Cerebellar cortex (tissue), 1 donor: ENCODE results near the gene MTSS2.
A peak's percentile ranks its signal among the peaks of the same experiment; 100 is the strongest.
"Not testable (repeated sequence)": the region's sequence is repeated elsewhere in the genome, so short reads cannot be mapped to it uniquely, and the experiment has no call there.

Experiments
- DNase-seq: peaks from one replicate; pipeline ENCODE4 v3.0.0-alpha.2; 2015; ENCODE audit warnings: low spot score

MTSS2 gene

DNA sequence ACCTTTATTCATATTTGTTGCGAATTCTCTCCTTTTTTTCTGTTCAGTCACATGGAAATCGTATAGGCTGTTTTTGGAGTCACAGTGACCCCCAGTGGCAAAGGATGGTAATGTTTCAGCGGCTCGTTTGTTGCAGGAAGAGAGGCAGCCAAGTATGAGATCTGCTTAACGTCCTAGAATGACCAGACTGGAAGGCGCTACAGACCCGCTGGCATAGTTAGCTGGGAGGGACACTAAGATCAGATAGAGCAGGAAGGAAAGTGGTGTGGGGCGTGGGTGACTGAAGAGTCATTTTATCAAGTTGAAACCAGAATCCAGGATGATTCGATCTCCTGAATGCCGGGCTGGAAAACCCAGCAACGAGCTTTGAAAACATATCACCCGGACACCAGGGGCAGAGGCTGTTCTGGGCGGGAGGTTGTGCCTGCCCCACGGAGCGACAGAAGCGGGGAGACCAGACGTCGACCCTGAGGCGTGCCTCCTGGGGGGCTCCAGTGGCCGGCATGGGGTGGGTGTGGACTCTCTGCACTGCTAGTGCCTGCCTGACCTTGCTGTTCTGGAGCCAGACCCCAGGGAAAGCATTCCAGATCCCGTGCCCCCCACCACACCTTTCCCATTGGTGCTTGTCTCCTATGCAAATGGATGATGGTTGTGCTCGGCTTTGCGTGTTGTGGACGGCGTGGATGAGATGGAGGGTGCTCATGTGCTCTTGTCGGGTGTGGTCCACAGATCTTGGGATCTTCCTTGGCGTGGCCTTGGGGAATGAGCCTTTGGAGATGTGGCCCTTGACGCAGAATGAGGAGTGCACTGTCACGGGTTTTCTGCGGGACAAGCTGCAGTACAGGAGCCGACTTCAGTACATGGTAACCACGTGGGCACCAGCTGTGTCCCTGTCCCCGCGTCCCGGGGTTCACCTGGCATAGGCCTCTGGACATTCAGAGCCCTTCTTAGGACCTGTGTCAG, 31.8 kb downstream of the MTSS2 start:
- peak; percentile 94 for DNase-seq

GRCh38 chr16:70653406-70653805, 32.4 kb downstream of the MTSS2 start:
- DNase-seq: no peak

- DNase-seq: no peak
These were observed 33.5 kb downstream of the MTSS2 start for GRCh38 chr16:70652322-70652721.

DNA sequence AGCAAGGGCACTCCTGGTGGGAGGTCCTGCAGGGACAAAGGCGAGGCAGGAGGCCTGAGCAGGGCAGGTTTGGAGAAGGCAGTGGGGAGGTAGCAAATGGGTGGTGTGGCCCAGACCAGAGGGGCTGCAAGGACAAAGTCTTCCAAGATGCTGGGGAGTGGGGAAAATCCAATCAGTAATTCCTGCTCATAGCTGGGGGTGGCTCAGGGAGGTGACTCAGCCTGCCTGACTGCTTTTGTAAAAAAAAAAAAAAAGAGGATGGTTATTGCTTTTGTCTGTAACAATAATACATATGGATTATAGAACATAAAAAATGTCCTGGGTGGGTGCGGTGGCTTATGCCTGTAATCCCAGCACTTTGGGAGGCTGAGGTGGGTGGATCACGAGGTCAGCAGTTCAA, 34.3 kb downstream of the MTSS2 start:
- no peak for DNase-seq

GRCh38 chr16:70650216-70650615, 35.6 kb downstream of the MTSS2 start:
- no peak for DNase-seq

DNA sequence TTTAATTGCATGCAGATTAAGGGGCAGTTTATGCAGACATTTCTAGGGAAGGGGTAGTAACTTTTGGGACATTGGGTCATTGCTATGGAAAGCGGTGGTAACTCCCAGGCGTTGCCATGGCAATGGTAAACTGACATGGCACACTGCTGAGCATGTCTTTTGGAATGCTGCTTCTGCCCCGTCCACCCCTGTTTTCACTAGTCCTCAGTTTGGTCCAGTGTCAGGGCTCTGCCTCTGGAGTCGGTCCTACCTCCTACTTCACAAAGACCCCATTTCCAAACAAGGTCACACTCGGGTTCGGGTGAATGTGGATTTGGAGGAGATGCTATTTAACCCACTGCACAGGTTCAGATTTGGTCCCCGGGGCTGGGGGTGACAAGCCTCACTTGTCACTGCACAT, 36.6 kb downstream of the MTSS2 start:
- no peak for DNase-seq

- no peak for DNase-seq
These were observed 37.2 kb downstream of the MTSS2 start for GRCh38 chr16:70648606-70649005.

DNA sequence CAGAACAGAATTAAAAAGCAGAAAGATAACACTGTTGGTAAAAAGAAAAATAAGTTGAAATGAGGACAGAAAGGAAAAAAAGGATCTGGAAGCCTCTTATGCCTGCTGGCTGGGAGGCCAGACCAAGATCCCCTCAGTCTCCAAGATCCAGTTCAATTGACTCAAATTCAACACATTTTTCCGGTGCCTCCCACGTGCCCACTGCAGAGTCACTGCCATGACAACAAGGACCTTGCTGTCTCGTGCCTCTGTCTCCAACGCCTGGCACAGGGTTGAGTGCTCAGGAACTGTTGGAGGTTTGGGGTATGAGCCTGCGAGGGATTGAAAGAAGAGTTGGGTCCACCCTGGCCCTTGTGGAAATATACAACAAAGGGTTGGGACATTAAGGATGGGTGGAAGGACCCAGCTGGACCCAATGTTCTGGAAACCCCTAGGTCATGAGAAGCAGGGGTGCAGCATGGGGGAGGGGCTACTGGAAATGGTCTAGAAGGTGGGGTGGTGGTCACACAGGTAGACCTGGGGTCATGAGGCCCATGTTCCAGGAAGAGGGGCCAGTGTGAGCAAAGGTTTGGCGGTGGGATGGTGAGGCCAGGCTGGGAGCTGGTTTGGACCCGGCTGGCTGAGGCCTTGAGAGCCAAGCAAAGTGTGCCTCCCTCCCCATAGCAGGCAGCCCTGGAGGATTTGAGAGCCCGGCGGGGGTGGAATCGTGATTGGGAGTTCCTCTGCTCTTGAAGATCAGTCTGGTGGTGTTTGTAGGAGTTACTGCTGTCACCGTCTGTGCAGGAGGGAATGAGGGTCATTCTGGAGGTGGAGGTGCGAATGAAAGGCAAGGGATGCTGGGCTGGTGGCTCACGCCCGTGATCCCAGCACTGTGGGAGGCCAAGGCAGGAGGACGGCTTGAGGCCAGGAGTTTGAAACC, 38.2 kb downstream of the MTSS2 start:
- no peak for DNase-seq

DNA sequence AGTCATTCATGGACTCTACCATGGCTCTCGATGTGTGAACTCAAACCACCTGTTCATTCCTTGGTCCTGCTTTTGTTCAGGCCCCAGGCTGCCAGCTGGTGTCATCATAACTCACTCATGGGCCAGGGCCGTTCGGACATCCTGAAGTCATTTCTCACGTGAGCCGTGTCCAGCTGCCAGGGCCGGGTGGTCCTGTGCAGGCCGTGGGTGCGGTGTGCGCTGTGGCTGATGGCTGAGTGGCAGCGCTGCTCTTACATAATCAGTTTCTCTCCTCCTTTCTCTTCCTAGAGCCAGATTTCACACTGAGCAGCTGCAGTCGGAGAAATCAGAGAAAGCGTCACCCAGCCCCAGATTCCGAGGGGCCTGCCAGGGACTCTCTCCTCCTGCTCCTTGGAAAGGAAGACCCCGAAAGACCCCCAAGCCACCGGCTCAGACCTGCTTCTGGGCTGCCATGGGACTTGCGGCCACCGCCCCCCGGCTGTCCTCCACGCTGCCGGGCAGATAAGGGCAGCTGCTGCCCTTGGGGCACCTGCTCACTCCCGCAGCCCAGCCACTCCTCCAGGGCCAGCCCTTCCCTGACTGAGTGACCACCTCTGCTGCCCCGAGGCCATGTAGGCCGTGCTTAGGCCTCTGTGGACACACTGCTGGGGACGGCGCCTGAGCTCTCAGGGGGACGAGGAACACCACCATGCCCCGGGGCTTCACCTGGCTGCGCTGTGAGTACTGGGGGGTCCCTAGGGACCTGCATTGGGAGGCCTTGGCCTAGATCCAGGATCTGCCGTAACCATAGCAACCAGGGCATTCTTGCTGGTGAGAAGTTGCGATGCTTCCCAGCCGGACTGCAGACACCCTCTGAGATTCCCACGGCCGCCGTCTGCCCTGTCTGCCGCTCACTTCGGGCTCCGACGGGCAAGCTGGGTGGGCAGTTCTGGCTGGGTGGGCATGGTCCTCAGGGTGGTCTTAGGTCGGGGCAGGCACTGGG, 39.3 kb downstream of the MTSS2 start, which contains the start of gene IL34:
Gene IL34 (plus strand): TSS at position 300 of the 982 bp plus-strand sequence. CDS start 389 bp downstream, at position 689.
- DNase-seq: peak; percentile 75

- DNase-seq: no peak
These were observed 40.9 kb downstream of the MTSS2 start for GRCh38 chr16:70644763-70645597.

DNA sequence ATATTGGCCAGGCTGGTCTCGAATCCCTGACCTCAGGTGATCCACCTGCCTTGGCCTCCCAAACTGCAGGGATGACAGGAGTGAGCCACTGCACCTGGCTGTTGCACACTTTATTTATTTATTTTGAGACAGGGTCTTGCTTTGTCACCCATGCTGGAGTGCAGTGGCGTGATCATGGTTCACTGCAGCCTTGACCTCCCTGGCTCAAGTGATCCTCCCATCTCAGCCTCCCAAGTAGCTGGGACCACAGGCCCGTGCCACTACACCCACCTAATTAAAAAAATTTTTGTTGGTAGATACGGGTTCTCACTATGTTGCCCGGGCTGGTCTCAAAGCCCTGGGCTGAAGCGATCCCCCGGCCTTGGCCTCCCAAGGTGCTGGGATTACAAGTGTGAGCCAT, 42.6 kb downstream of the MTSS2 start:
- not testable (repeated sequence) for DNase-seq

DNA sequence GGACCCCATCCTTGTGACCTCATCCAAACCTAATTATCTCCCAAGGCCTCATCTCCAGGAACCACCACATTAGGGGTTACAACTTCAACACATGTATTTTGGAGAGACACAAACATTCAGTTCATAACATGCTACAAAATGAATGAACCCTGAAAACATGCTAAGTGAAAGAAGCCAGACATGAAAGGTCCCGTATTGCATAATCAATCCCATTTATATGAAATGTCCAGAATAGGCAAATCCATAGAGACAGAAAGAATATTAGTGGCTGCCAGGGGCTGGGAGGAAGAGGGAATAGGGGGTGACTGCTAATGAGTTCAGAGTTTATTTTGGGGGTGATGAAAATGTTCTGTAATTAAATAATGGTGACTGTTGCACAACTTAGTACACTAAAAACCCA, 43.2 kb downstream of the MTSS2 start:
- DNase-seq: no peak

DNA sequence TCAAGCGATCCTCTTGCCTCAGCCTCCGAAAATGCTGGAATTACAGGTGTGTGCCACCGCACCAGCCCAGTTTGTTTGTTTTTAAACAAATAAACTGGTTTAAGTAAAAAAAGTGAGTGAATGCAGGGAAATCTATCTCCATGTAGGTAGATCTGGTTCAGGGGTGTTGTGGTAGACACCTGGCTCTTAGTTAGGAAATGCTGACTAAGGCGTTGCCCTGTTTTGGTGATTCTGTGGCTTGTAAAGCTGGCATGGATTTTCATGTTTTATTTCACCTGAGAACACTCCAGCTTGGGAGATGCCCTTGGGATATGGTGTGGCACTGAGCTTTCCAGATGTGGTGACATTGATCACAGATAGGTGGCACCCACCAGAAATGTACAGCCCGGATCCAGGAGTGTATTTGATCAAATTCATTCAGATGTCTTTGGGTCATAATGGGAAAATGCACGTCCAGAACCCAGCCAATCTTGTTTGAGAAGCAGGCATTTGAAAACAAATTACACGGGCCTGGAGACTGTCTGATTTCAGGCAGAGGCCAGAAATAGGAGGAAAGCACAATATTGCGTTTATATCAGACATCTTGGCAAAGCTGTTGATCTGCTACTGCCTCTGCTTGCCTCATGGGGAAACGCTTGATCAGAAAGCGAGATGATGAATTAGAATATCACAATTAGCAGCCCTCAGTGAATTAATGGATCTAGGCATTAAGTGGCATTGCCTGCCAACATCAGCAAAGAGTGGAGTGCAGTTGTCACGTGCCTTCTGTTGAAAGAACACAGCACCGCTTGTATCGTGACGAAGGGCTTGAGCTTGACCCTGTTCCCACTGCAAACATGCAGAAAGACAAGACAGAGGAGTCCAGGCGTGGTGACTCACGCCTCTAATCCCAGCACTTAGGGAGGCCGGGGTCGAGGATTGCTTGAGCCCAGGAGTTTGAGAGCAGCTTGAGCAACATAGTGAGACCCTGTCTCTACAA, 46.8 kb downstream of the MTSS2 start:
- DNase-seq: no peak
